MM.1S (cell line): ENCODE results near the gene SLC5A9.

Experiments
- DNase-seq: peaks from one replicate; pipeline ENCODE4 v3.0.0-alpha.2; 2015
- H2AFZ ChIP-seq: fragments of 300-600 bp; sonication (generic); 2 replicates; pipeline ENCODE4 v1.6.0; 2016; ENCODE audit warnings: antibody characterized with exemption, low read length
- H3F3A ChIP-seq: fragments of 300-600 bp; sonication (generic); 2 replicates; pipeline ENCODE4 v1.6.1; 2016; ENCODE audit warnings: mild to moderate bottlenecking, antibody characterized with exemption, low read length, moderate library complexity, mixed read lengths; ENCODE audit not compliant: insufficient read depth
- H3K27ac ChIP-seq: fragments of 300-600 bp; sonication (generic); 2 replicates; pipeline ENCODE4 v1.5.1; 2016; ENCODE audit warnings: mild to moderate bottlenecking, low read length
- H3K27me3 ChIP-seq: fragments of 300-600 bp; sonication (generic); replicated peaks from 2 replicates; pipeline ENCODE4 v1.6.0; 2016; ENCODE audit warnings: low read length; ENCODE audit not compliant: insufficient read depth
- H3K36me3 ChIP-seq: fragments of 300-600 bp; sonication (generic); replicated peaks from 2 replicates; pipeline ENCODE4 v1.6.1; 2016; ENCODE audit warnings: mild to moderate bottlenecking, low read length, mixed read lengths; ENCODE audit not compliant: insufficient read depth
- H3K4me1 ChIP-seq: fragments of 300-600 bp; sonication (generic); 2 replicates; pipeline ENCODE4 v1.6.1; 2016; ENCODE audit warnings: low read length, mixed read lengths
- H3K4me2 ChIP-seq: fragments of 300-600 bp; sonication (generic); 2 replicates; pipeline ENCODE4 v1.6.0; 2016; ENCODE audit warnings: low read depth, low read length
- H3K4me3 ChIP-seq: fragments of 300-600 bp; sonication (generic); 2 replicates; pipeline ENCODE4 v1.5.1; 2016; ENCODE audit warnings: low read length, mixed read lengths
- H3K79me2 ChIP-seq: fragments of 300-600 bp; sonication (generic); 2 replicates; pipeline ENCODE4 v1.6.1; 2016; ENCODE audit warnings: mixed run types, low read length, mixed read lengths
- H3K9ac ChIP-seq: fragments of 300-600 bp; sonication (generic); 2 replicates; pipeline ENCODE4 v1.6.1; 2016; ENCODE audit warnings: low read length, mixed read lengths
- H3K9me2 ChIP-seq: fragments of 300-600 bp; sonication (generic); replicated peaks from 2 replicates; pipeline ENCODE4 v1.6.1; 2016; ENCODE audit warnings: mild to moderate bottlenecking, low read length, mixed read lengths; ENCODE audit not compliant: insufficient read depth
- H3K9me3 ChIP-seq: fragments of 300-600 bp; sonication (generic); replicated peaks from 2 replicates; pipeline ENCODE4 v1.6.1; 2016; ENCODE audit warnings: mild to moderate bottlenecking, low read length, mixed read lengths; ENCODE audit not compliant: insufficient read depth
- H4K20me1 ChIP-seq: fragments of 300-600 bp; sonication (generic); 2 replicates; pipeline ENCODE4 v1.6.1; 2016; ENCODE audit warnings: mild to moderate bottlenecking, low read length, moderate library complexity, mixed read lengths; ENCODE audit not compliant: insufficient read depth
- CTCF ChIP-seq: fragments of 300-600 bp; sonication (generic); IDR thresholded peaks from 2 replicates; pipeline ENCODE4 v1.5.1; 2016; ENCODE audit warnings: antibody characterized with exemption, low read length, mixed read lengths
- EZH2 ChIP-seq: fragments of 300-600 bp; sonication (generic); optimal IDR thresholded peaks from 2 replicates; pipeline ENCODE3; 2017; ENCODE audit warnings: low read depth, mild to moderate bottlenecking, antibody characterized with exemption, low read length, mixed read lengths
- EZH2phosphoT487 ChIP-seq: fragments of 300-600 bp; sonication (generic); IDR thresholded peaks from 2 replicates; pipeline ENCODE4 v1.6.1; 2018; ENCODE audit warnings: antibody characterized with exemption, low read length

The SLC5A9 gene

DNA sequence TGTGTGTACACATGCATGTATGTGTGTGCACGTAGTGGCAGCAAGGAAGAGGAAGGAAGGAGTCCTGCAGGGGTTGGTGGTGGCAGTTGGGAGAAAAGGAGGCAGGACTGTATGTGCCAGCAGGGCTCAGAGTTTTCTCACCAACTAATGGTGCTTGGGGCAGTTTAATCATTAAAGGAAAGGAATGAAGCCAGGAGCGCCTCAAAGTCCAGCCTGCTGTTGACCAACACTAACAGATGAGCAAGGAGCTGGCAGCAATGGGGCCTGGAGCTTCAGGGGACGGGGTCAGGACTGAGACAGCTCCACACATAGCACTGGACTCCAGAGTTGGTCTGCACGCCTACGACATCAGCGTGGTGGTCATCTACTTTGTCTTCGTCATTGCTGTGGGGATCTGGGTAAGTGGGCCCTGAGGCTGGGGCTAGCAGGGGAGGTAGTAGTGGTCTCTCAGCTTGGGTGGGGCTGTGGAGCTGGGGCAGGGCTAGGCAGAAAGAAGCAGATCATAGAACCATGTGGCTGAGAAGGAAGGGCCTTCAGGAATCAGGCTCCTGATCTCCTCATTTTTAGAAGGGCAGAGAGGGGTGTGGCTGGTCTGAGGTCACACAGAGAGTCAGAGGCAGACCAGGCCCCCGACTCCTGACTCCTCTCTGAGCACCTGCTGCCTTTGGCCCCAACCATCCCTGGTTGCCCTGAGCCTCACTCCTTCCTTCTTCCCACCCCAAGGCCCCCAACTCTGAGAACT lies at the start of gene SLC5A9:
Gene SLC5A9 (plus strand): TSS at position 216 of the 742 bp plus-strand sequence. CDS start 21 bp downstream, at position 237.
- H3K9me2 ChIP-seq, result no peaks in the 10 kb centered on the region
- H3K27ac ChIP-seq, result no peak within 1 kb of the TSS
- H3F3A ChIP-seq, result no peaks in the 10 kb centered on the region
- H3K79me2 ChIP-seq, result no peaks in the 10 kb centered on the region
- H2AFZ ChIP-seq, result no peak within 1 kb of the TSS
- H4K20me1 ChIP-seq, result no peaks in the 10 kb centered on the region
- no peak within 1 kb of the TSS for H3K9ac ChIP-seq
- no peak for DNase-seq
- no peak for TF ChIP-seq EZH2
- no peak for TF ChIP-seq CTCF
- TF ChIP-seq EZH2phosphoT487, result no peak
- H3K4me3 ChIP-seq, result no peak within 1 kb of the TSS
- H3K36me3 ChIP-seq, result no peaks in the 10 kb centered on the region
- H3K27me3 ChIP-seq, result no peaks in the 10 kb centered on the region
- no peaks in the 10 kb centered on the region for H3K9me3 ChIP-seq
- H3K4me1 ChIP-seq, result peaks cover 4% of the 10 kb centered on the region; the same call in 1 of the 2 replicates
- no peak within 1 kb of the TSS for H3K4me2 ChIP-seq

- no peak overlapping the region for H3K4me3 ChIP-seq
- H3K9me3 ChIP-seq, result no peaks in the 10 kb centered on the region
- no peak overlapping the region for H3K27ac ChIP-seq
- no peaks in the 10 kb centered on the region for H3K36me3 ChIP-seq
- no peak for DNase-seq
- H3K4me1 ChIP-seq, result no peaks in the 10 kb centered on the region
- no peak overlapping the region for H3K9ac ChIP-seq
- H3K4me2 ChIP-seq, result no peak overlapping the region
- H3F3A ChIP-seq, result no peaks in the 10 kb centered on the region
- H3K27me3 ChIP-seq, result no peaks in the 10 kb centered on the region
- H4K20me1 ChIP-seq, result no peaks in the 10 kb centered on the region
- H2AFZ ChIP-seq, result no peak overlapping the region
- TF ChIP-seq EZH2phosphoT487, result no peak
- no peaks in the 10 kb centered on the region for H3K79me2 ChIP-seq
- no peaks in the 10 kb centered on the region for H3K9me2 ChIP-seq
Observed at GRCh38 chr1:48175116-48175515, 47.4 kb upstream of the SLC5A9 start.

GRCh38 chr1:48177257-48177656 lies 45.3 kb upstream of the SLC5A9 start:
- no peaks in the 10 kb centered on the region for H4K20me1 ChIP-seq
- H3F3A ChIP-seq, result no peaks in the 10 kb centered on the region
- TF ChIP-seq EZH2 (no peak), EZH2phosphoT487 (no peak)
- H3K9ac ChIP-seq, result no peak overlapping the region
- no peak overlapping the region for H3K27ac ChIP-seq
- H3K79me2 ChIP-seq, result no peaks in the 10 kb centered on the region
- no peak overlapping the region for H3K4me2 ChIP-seq
- no peaks in the 10 kb centered on the region for H3K27me3 ChIP-seq
- no peak overlapping the region for H3K4me3 ChIP-seq
- no peaks in the 10 kb centered on the region for H3K36me3 ChIP-seq
- no peaks in the 10 kb centered on the region for H3K4me1 ChIP-seq
- H3K9me2 ChIP-seq, result no peaks in the 10 kb centered on the region
- no peak for DNase-seq
- no peaks in the 10 kb centered on the region for H3K9me3 ChIP-seq
- no peak overlapping the region for H2AFZ ChIP-seq

DNA sequence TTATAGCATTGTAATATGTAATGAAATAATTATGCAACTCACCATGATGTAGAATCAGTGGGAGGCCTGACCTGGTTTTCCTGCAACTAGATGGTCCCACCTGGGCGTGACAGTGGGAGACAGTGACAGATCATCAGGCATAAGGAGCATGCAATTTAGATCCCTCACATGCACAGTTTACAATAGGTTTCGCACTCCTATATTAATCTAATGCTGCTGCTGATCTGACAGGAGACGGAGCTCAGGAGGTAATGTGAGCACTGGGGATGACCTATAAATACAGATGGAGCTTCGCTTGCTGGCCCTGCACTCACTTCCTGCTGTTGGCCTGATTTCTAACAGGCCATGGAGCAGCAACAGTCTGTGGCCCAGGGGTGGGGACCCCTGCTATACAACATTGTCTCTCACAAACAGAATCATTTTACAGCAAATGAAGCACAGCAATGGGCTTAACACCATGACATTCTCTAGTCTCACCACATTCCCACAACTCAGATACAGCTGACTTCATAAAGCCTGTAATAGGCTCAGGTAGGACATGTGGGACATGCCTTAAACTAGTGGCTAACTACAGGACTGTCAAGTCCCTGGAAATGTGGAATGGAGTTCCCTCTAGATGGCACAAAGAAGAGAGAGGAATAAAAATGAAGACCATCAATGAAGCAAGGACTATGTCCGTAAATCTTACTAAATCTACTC lies 40.7 kb upstream of the SLC5A9 start:
- Histone ChIP-seq H3F3A (no peaks in the 10 kb centered on the region), H3K4me1 (no peaks in the 10 kb centered on the region), H3K9me3 (no peaks in the 10 kb centered on the region), H3K9ac (no peak overlapping the region), H3K4me2 (no peak overlapping the region), H4K20me1 (no peaks in the 10 kb centered on the region), H3K27ac (no peak overlapping the region), H3K4me3 (no peak overlapping the region), H2AFZ (no peak overlapping the region), H3K79me2 (no peaks in the 10 kb centered on the region), H3K36me3 (no peaks in the 10 kb centered on the region), H3K27me3 (no peaks in the 10 kb centered on the region), H3K9me2 (no peaks in the 10 kb centered on the region)
- TF ChIP-seq CTCF, result no peak
- TF ChIP-seq EZH2phosphoT487, result no peak
- no peak for TF ChIP-seq EZH2
- DNase-seq, result no peak
